ENCODE measurements around the gene SIT1.

SIT1 gene

GRCh38 chr9:35690294-35690613, 39.5 kb upstream of the SIT1 start:
- no peaks in the 10 kb centered on the region for H3K79me2 ChIP-seq (ENCODE audit: insufficient read depth, low read length)
- 0 out of 2 replicates have a peak, but pooled peaks cover 3% of the 10 kb centered on the region for H3F3A ChIP-seq (ENCODE audit: insufficient read depth, low read length)
- no peaks in the 10 kb centered on the region for H4K20me1 ChIP-seq (ENCODE audit: insufficient read depth, low read length)
- peak overlapping the region; percentile 66 for H3K4me3 ChIP-seq (ENCODE audit: low read depth, low read length, poor library complexity, severe bottlenecking)
- no peak overlapping the region for H3K27ac ChIP-seq (ENCODE audit: low read depth, low read length, poor library complexity, severe bottlenecking)
- H3K9ac ChIP-seq (ENCODE audit: low read length): peak overlapping the region; percentile 63
- no peaks in the 10 kb centered on the region; the same call in 1 of the 2 replicates for H3K27me3 ChIP-seq (ENCODE audit: insufficient read depth, low read length)
- no peaks in the 10 kb centered on the region for H3K9me2 ChIP-seq (ENCODE audit: low read depth, low read length)
- H3K4me2 ChIP-seq (ENCODE audit: low read length): peak overlapping the region; percentile 81
- H3K9me3 ChIP-seq (ENCODE audit: low read length): no peaks in the 10 kb centered on the region
- TF ChIP-seq EZH2 (IDR thresholded peaks at IDR 0.05; ENCODE audit: borderline replicate concordance, low read length) (no peak), CTCF (IDR thresholded peaks at IDR 0.05; ENCODE audit: low read length) (no peak)
- H2AFZ ChIP-seq (ENCODE audit: low read length): no peak overlapping the region
- no peaks in the 10 kb centered on the region for H3K36me3 ChIP-seq (ENCODE audit: insufficient read depth, low read length)
- peaks cover 37% of the 10 kb centered on the region for H3K4me1 ChIP-seq (ENCODE audit: insufficient read depth, low read length, severe bottlenecking)

GRCh38 chr9:35689542-35690293, 39.0 kb upstream of the SIT1 start, which contains the start of gene TPM2:
TPM2 (minus strand) TSS chr9:35689925; CDS start chr9:35689817, 108 bp downstream.
- Histone ChIP-seq H3K4me3 (ENCODE audit: low read depth, low read length, poor library complexity, severe bottlenecking) (peak within 1 kb of the TSS; percentile 66), H3K27ac (ENCODE audit: low read depth, low read length, poor library complexity, severe bottlenecking) (no peak within 1 kb of the TSS), H3K27me3 (ENCODE audit: insufficient read depth, low read length) (no peaks in the 10 kb centered on the region; the same call in 1 of the 2 replicates), H3K79me2 (ENCODE audit: insufficient read depth, low read length) (no peaks in the 10 kb centered on the region), H3F3A (ENCODE audit: insufficient read depth, low read length) (0 out of 2 replicates have a peak, but pooled peaks cover 3% of the 10 kb centered on the region), H4K20me1 (ENCODE audit: insufficient read depth, low read length) (no peaks in the 10 kb centered on the region), H3K4me1 (ENCODE audit: insufficient read depth, low read length, severe bottlenecking) (peaks cover 37% of the 10 kb centered on the region), H3K9me2 (ENCODE audit: low read depth, low read length) (no peaks in the 10 kb centered on the region), H3K9ac (ENCODE audit: low read length) (peak within 1 kb of the TSS; percentile 63), H3K9me3 (ENCODE audit: low read length) (no peaks in the 10 kb centered on the region), H2AFZ (ENCODE audit: low read length) (no peak within 1 kb of the TSS), H3K4me2 (ENCODE audit: low read length) (peak within 1 kb of the TSS; percentile 81), H3K36me3 (ENCODE audit: insufficient read depth, low read length) (no peaks in the 10 kb centered on the region)
- TF ChIP-seq CTCF (IDR thresholded peaks at IDR 0.05; ENCODE audit: low read length) (no peak), EZH2 (IDR thresholded peaks at IDR 0.05; ENCODE audit: borderline replicate concordance, low read length) (no peak)

- Histone ChIP-seq H3K9me2 (ENCODE audit: low read depth, low read length) (no peaks in the 10 kb centered on the region), H4K20me1 (ENCODE audit: insufficient read depth, low read length) (no peaks in the 10 kb centered on the region), H3F3A (ENCODE audit: insufficient read depth, low read length) (0 out of 2 replicates have a peak, but pooled peaks cover 3% of the 10 kb centered on the region), H3K9me3 (ENCODE audit: low read length) (no peaks in the 10 kb centered on the region), H3K4me1 (ENCODE audit: insufficient read depth, low read length, severe bottlenecking) (peaks cover 37% of the 10 kb centered on the region), H3K27ac (ENCODE audit: low read depth, low read length, poor library complexity, severe bottlenecking) (no peak overlapping the region), H2AFZ (ENCODE audit: low read length) (no peak overlapping the region), H3K4me2 (ENCODE audit: low read length) (peak overlapping the region; percentile 81), H3K9ac (ENCODE audit: low read length) (peak overlapping the region; percentile 5; the same call in 1 of the 2 replicates), H3K79me2 (ENCODE audit: insufficient read depth, low read length) (no peaks in the 10 kb centered on the region), H3K4me3 (ENCODE audit: low read depth, low read length, poor library complexity, severe bottlenecking) (peak overlapping the region; percentile 66), H3K27me3 (ENCODE audit: insufficient read depth, low read length) (no peaks in the 10 kb centered on the region; the same call in 1 of the 2 replicates), H3K36me3 (ENCODE audit: insufficient read depth, low read length) (no peaks in the 10 kb centered on the region)
- TF ChIP-seq EZH2 (IDR thresholded peaks at IDR 0.05; ENCODE audit: borderline replicate concordance, low read length) (no peak), CTCF (IDR thresholded peaks at IDR 0.05; ENCODE audit: low read length) (no peak)
These were observed 38.1 kb upstream of the SIT1 start for GRCh38 chr9:35688558-35689541.
